ENCODE data around the gene SPDYE3. TPM values are rescaled to one million over a fixed set of nuclear protein-coding genes. Genes with fewer than 3 reads are reported as not detected.
A peak's percentile ranks its signal among the peaks of the same experiment; 100 is the strongest.
"Not testable (repeated sequence)": the region's sequence is repeated elsewhere in the genome, so short reads cannot be mapped to it uniquely, and the experiment has no call there.

SPDYE3 gene
- total RNA-seq (2021) = not detected in 3 replicates
- Bru-seq, nascent RNA = not detected
- long read RNA-seq, experiment 1, partial matches to known transcripts = 0 of 5 reads
- long read RNA-seq, experiment 1, other reads (novel, unspliced or antisense) = 5 of 5 reads
- long read RNA-seq, experiment 2 = 0 reads
- long read RNA-seq, experiment 3 = 0 reads

GRCh38 chr7:100307402-100307801, at the start of gene SPDYE3:
Gene SPDYE3, plus strand, starts transcription at chr7:100307702. Its CDS starts 184 bp downstream, at chr7:100307886.
- H3K36me3 Mint-ChIP-seq; H3K4me1 Mint-ChIP-seq; CTCF ChIA-PET; H3K4me3 Mint-ChIP-seq; H3K27me3 Mint-ChIP-seq (ENCODE audit: low read depth); H3K9me3 Mint-ChIP-seq; ATAC-seq; DNase-seq (ENCODE audit: low spot score); POLR2A ChIA-PET: not testable (repeated sequence)
- peak within 1 kb of the TSS; percentile 87 for H3K27ac Mint-ChIP-seq

GRCh38 chr7:100259984-100260383, 47.5 kb upstream of the SPDYE3 start:
- H3K9me3 Mint-ChIP-seq, POLR2A ChIA-PET, H3K36me3 Mint-ChIP-seq: not testable (repeated sequence)

GRCh38 chr7:100262896-100263295, 44.6 kb upstream of the SPDYE3 start:
- not testable (repeated sequence) for H3K36me3 Mint-ChIP-seq
- CTCF ChIA-PET = interaction anchor here (0.6 kb wide), 1 partner anchor 47 kb away, joined by 3 read pairs; no protein-coding TSS in a partner anchor
- POLR2A ChIA-PET = interaction anchor here (0.7 kb wide), 1 partner anchor 756 kb away, joined by 4 read pairs; no protein-coding TSS in a partner anchor

More at GRCh38 chr7:100259984-100260383, 47.5 kb upstream of the SPDYE3 start:
- CTCF ChIA-PET = interaction anchor here (0.5 kb wide), 1 partner anchor 126 kb away, joined by 3 read pairs; no protein-coding TSS in a partner anchor
- not testable (repeated sequence) for H3K27ac Mint-ChIP-seq; DNase-seq (ENCODE audit: low spot score); H3K4me3 Mint-ChIP-seq; H3K27me3 Mint-ChIP-seq (ENCODE audit: low read depth); H3K4me1 Mint-ChIP-seq
- peak; percentile 60 for ATAC-seq

GRCh38 chr7:100264223-100264622, 43.3 kb upstream of the SPDYE3 start:
- POLR2A ChIA-PET; H3K4me3 Mint-ChIP-seq; H3K9me3 Mint-ChIP-seq; DNase-seq (ENCODE audit: low spot score); H3K27me3 Mint-ChIP-seq (ENCODE audit: low read depth); H3K36me3 Mint-ChIP-seq; CTCF ChIA-PET; ATAC-seq: not testable (repeated sequence)
- H3K4me1 Mint-ChIP-seq = peaks cover 16% of the 10 kb centered on the region
- H3K27ac Mint-ChIP-seq = 0 out of 2 replicates have a peak overlapping the region, but pooled peaks have one; percentile 47

More at GRCh38 chr7:100262896-100263295, 44.6 kb upstream of the SPDYE3 start:
- not testable (repeated sequence) for H3K9me3 Mint-ChIP-seq; ATAC-seq; H3K27me3 Mint-ChIP-seq (ENCODE audit: low read depth); H3K4me3 Mint-ChIP-seq; DNase-seq (ENCODE audit: low spot score); H3K27ac Mint-ChIP-seq
- peaks cover 10% of the 10 kb centered on the region for H3K4me1 Mint-ChIP-seq
- TF ChIP-seq ZNF121 (CRISPR knock-in tag; IDR thresholded peaks at IDR 0.05) = peak; percentile 50; the same call in 1 of the 2 replicates

DNA sequence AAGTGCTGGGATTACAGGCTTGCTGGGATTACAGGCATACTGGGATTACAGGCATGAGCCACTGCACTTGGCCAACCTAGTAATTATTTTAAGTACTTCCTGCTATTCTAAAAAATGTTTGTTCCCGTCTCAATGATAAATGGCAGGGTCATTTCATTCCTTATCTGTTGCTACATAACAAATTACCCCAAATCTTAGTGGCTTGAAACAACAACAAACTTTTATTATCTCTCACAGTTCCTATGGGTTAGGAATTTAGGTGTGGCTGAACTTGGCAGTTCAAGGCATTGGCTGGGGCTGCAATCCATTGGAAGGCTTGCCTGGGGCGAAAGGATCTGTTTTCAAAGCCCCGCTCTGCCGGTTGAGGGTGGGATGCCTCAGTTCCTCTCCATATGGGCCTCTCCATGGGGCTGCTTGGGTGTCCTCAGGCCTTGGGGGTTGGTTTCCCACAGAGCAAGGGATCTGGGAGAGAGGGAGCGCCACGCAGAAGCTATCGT, 42.8 kb upstream of the SPDYE3 start:
- DNase-seq (ENCODE audit: low spot score); ATAC-seq; H3K36me3 Mint-ChIP-seq; POLR2A ChIA-PET; CTCF ChIA-PET; H3K9me3 Mint-ChIP-seq; H3K4me3 Mint-ChIP-seq; H3K27me3 Mint-ChIP-seq (ENCODE audit: low read depth): not testable (repeated sequence)
- H3K4me1 Mint-ChIP-seq = peaks cover 21% of the 10 kb centered on the region
- H3K27ac Mint-ChIP-seq = peak overlapping the region; percentile 41; the same call in 1 of the 2 replicates

- Mint-ChIP-seq H3K4me1 (peaks cover 27% of the 10 kb centered on the region), H3K27ac (peak overlapping the region; percentile 80)
- H3K4me3 Mint-ChIP-seq; H3K9me3 Mint-ChIP-seq; CTCF ChIA-PET; DNase-seq (ENCODE audit: low spot score); POLR2A ChIA-PET; H3K36me3 Mint-ChIP-seq; H3K27me3 Mint-ChIP-seq (ENCODE audit: low read depth); ATAC-seq: not testable (repeated sequence)
These were observed 41.7 kb upstream of the SPDYE3 start for GRCh38 chr7:100265851-100266250.

DNA sequence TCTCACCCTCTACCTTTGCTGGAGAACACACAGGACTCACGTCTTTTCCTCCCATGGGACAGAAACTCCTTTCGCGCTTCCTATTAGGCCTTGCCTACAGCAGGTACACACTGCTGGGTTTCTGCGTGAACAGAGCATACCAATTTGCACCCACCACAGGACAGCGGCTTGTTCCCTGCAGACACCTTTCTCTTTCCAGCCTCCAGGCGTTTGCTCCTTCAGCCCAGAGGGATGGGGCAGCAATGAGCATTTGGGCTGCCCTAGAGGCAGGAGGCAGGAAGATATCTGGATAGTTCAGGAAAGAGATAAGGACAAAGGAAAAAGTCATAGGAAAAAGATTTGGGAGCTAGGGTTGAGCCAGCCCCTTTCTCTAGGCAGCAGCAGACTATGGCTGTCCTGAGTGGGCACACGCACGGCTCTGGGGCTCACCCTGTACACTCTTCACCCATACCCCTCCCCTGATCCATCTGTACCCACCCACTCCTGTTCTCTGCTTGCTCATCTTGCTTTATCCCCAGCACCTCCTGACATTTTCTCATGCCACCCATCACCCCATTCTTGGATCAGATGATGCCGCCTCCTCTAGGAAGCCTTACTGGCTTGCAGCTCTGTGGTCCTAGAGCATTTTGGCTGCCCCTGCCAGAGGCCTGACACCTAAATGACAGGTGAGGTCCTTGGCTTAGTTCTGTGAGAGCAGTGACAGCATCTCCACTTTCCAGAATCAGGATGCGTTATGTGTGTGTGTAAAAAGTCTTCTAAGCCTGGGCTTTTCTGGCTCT, 40.7 kb upstream of the SPDYE3 start:
- ChIA-PET CTCF (no interaction called here), POLR2A (no interaction called here)
- Mint-ChIP-seq H3K36me3 (no peaks in the 10 kb centered on the region), H3K27me3 (ENCODE audit: low read depth) (no peaks in the 10 kb centered on the region), H3K4me1 (peaks cover 29% of the 10 kb centered on the region), H3K9me3 (no peaks in the 10 kb centered on the region), H3K4me3 (no peak overlapping the region), H3K27ac (peak overlapping the region; percentile 91)
- DNase-seq (ENCODE audit: low spot score) (no peak), ATAC-seq (peak; percentile 19; the same call in 1 of the 2 replicates)
- TF ChIP-seq FOXK1 (CRISPR knock-in tag; IDR thresholded peaks at IDR 0.05) (no peak), ZNF423 (CRISPR knock-in tag; IDR thresholded peaks at IDR 0.05) (no peak), ETV6 (CRISPR knock-in tag; IDR thresholded peaks at IDR 0.05) (no peak), TCF7 (CRISPR knock-in tag; IDR thresholded peaks at IDR 0.05; ENCODE audit: low read depth) (no peak), CREM (CRISPR knock-in tag; IDR thresholded peaks at IDR 0.05) (no peak), ZNF232 (CRISPR knock-in tag; IDR thresholded peaks at IDR 0.05) (no peak)
- TF ChIP-seq, protein P1, sequence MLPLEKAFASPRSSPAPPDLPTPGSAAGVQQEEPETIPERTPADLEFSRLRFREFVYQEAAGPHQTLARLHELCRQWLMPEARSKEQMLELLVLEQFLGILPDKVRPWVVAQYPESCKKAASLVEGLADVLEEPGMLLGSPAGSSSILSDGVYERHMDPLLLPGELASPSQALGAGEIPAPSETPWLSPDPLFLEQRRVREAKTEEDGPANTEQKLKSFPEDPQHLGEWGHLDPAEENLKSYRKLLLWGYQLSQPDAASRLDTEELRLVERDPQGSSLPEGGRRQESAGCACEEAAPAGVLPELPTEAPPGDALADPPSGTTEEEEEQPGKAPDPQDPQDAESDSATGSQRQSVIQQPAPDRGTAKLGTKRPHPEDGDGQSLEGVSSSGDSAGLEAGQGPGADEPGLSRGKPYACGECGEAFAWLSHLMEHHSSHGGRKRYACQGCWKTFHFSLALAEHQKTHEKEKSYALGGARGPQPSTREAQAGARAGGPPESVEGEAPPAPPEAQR (CRISPR knock-in tag; IDR thresholded peaks at IDR 0.05) = no peak
- TF ChIP-seq, protein P2, sequence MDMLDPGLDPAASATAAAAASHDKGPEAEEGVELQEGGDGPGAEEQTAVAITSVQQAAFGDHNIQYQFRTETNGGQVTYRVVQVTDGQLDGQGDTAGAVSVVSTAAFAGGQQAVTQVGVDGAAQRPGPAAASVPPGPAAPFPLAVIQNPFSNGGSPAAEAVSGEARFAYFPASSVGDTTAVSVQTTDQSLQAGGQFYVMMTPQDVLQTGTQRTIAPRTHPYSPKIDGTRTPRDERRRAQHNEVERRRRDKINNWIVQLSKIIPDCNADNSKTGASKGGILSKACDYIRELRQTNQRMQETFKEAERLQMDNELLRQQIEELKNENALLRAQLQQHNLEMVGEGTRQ (CRISPR knock-in tag; IDR thresholded peaks at IDR 0.05) = no peak
- TF ChIP-seq, protein P3, sequence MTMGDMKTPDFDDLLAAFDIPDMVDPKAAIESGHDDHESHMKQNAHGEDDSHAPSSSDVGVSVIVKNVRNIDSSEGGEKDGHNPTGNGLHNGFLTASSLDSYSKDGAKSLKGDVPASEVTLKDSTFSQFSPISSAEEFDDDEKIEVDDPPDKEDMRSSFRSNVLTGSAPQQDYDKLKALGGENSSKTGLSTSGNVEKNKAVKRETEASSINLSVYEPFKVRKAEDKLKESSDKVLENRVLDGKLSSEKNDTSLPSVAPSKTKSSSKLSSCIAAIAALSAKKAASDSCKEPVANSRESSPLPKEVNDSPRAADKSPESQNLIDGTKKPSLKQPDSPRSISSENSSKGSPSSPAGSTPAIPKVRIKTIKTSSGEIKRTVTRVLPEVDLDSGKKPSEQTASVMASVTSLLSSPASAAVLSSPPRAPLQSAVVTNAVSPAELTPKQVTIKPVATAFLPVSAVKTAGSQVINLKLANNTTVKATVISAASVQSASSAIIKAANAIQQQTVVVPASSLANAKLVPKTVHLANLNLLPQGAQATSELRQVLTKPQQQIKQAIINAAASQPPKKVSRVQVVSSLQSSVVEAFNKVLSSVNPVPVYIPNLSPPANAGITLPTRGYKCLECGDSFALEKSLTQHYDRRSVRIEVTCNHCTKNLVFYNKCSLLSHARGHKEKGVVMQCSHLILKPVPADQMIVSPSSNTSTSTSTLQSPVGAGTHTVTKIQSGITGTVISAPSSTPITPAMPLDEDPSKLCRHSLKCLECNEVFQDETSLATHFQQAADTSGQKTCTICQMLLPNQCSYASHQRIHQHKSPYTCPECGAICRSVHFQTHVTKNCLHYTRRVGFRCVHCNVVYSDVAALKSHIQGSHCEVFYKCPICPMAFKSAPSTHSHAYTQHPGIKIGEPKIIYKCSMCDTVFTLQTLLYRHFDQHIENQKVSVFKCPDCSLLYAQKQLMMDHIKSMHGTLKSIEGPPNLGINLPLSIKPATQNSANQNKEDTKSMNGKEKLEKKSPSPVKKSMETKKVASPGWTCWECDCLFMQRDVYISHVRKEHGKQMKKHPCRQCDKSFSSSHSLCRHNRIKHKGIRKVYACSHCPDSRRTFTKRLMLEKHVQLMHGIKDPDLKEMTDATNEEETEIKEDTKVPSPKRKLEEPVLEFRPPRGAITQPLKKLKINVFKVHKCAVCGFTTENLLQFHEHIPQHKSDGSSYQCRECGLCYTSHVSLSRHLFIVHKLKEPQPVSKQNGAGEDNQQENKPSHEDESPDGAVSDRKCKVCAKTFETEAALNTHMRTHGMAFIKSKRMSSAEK (CRISPR knock-in tag; IDR thresholded peaks at IDR 0.05; ENCODE audit: borderline replicate concordance) = no peak
